Spinal cord (tissue), 10 donors: ENCODE results near the gene BAHD1. TPM values are rescaled to one million over a fixed set of nuclear protein-coding genes. Genes with fewer than 3 reads are reported as not detected.

Experiments
- DNase-seq, 6 donors: peaks; one replicate each; pipeline versions ENCODE4 v3.0.0 to v3.0.0-alpha.2; 2013 to 2015; ENCODE audit warnings: low spot score in 6 of 6, low read depth in 4 of 6
- H3K27ac ChIP-seq: one replicate; pipeline ENCODE4 v1.5.1; 2013; ENCODE audit warnings: low read depth, low read length, control low read depth
- H3K27me3 ChIP-seq: one replicate; pipeline ENCODE4 v1.6.1; 2013; ENCODE audit warnings: low read length; ENCODE audit not compliant: control insufficient read depth, insufficient read depth
- H3K36me3 ChIP-seq: one replicate; pipeline ENCODE4 v1.6.1; 2013; ENCODE audit warnings: low read length; ENCODE audit not compliant: control insufficient read depth, insufficient read depth
- H3K4me1 ChIP-seq: one replicate; pipeline ENCODE4 v1.6.1; 2013; ENCODE audit warnings: low read length; ENCODE audit not compliant: control insufficient read depth, insufficient read depth
- H3K4me3 ChIP-seq: one replicate; pipeline ENCODE4 v1.5.1; 2013; ENCODE audit warnings: low read depth, low read length, control low read depth
- H3K9me3 ChIP-seq: one replicate; pipeline ENCODE4 v1.6.1; 2013; ENCODE audit warnings: low read length; ENCODE audit not compliant: control insufficient read depth, insufficient read depth
- WGBS: methylation state at CpG from one replicate; pipeline ENCODE4 v1.1.5; 2013; ENCODE audit warnings: missing lambda C conversion rate; ENCODE audit not compliant: insufficient coverage; 5-methylcytosine and 5-hydroxymethylcytosine counted together
- polyA plus RNA-seq, 2 donors: library from polyadenylated mRNA; unstranded; fragments of 120-200 nt; gene quantifications; one replicate each; pipeline ENCODE4 v1.2.1, GENCODE V29; 2013; ENCODE audit not compliant: insufficient read length in 2 of 2
- total RNA-seq, 2 donors: library from RNA; depleted of rRNA in 1 of 2; stranded (reverse); fragments of 120-200 nt in 1 of 2; fragments of >200 nt in 1 of 2; gene quantifications; one replicate each; pipeline versions ENCODE4 v1.2.3 to v1.2.4, GENCODE V29; 2013 to 2014
- donor health status: healthy.

BAHD1 gene
- total and polyA plus RNA-seq, 4 donors, result 6.2 to 25.3 (median 18.7) TPM

DNA sequence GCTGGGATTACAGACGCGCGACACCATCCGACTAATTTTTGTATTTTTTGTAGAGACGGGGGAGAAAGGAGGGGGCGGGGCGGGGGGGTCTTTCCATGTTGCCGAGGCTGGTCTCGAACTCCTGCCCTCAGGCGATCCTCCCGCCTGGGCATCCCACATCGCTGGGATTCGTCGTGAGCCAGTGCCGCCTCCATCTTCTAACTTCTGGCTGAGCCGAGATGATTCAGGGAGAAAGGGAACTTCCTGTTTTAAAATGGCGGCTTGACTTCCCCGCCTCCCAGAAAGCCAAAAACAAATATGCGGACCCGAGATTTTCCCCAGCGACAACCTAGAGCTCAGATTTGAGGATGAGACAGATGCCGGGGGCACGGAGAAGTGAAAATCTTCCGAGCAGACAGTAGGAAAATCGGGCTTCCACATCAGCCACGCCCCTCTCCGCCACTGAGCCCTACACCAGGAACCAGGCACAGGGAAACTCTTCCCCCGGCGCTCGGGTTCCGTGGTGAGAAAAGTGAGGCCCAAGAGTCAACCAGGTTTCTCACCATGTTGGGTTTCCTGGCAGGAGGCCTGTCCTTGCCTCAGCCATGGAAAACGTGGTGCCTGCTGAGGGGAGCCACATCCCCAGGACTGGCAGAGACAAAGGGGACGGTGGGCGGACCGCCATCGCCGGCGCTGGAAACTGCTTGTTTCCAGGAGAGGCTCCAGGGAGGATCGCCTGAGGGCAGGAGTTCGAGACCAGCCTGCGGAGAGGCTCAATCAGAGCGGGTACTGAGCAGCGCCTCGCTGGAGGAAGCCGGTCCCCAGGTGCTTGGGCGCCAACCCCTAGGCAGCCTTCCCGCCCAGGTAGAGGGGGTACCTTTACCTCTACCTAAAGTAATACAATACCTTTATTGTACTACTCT is 48.8 kb downstream of the BAHD1 start:
- H3K36me3 ChIP-seq, result no peaks in the 10 kb centered on the region
- H3K9me3 ChIP-seq, result no peaks in the 10 kb centered on the region
- no peak overlapping the region for H3K27ac ChIP-seq
- H3K4me3 ChIP-seq, result no peak overlapping the region
- WGBS, result 85% methylated on average over 34 of the region's 47 CpGs
- no peak for DNase-seq
- no peaks in the 10 kb centered on the region for H3K27me3 ChIP-seq
- H3K4me1 ChIP-seq, result no peaks in the 10 kb centered on the region

DNA sequence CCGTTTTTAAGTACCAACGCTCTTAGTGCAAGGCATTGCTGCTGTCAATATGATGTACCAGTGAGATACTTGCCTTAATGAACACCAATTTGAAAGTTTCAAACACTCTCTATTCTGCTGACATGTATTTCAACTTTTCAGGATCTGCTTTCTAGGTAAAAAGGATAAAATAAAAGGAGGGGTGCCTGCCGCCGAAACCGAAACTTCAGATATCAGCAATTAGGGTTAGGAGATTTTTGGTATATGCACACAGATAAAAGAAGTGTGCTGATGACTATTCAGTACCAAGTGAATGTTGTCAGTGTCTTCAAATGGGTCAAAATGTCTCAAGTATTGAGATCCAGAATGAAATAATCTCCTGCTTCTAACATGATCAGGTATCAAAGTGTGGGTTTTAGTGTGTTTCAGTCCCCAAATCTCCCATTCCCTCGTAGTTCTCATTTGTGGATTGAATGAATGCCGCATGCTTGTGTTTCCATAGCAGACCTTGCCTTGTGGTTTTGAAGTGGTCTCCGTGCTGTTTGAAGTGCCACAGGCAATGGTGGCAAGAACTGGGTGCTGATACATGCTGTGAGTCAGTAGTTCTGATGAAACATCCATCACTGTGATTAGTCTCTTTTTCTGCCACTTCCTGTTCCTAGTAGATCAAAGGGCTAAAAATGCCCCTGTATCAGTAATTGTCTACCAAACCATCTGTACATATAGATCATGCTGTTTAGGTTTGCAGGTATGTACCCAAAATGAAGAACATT is 52.5 kb downstream of the BAHD1 start:
- 91% methylated on average over 6 of the region's 8 CpGs for WGBS
- no peaks in the 10 kb centered on the region for H3K27me3 ChIP-seq
- no peak for DNase-seq
- no peaks in the 10 kb centered on the region for H3K9me3 ChIP-seq
- H3K27ac ChIP-seq, result no peak overlapping the region
- no peaks in the 10 kb centered on the region for H3K36me3 ChIP-seq
- no peak overlapping the region for H3K4me3 ChIP-seq
- H3K4me1 ChIP-seq, result no peaks in the 10 kb centered on the region

GRCh38 chr15:40495516-40495915 is 54.8 kb downstream of the BAHD1 start:
- Histone ChIP-seq H3K36me3 (no peaks in the 10 kb centered on the region), H3K9me3 (no peaks in the 10 kb centered on the region), H3K4me3 (no peak overlapping the region), H3K27me3 (no peaks in the 10 kb centered on the region), H3K4me1 (no peaks in the 10 kb centered on the region), H3K27ac (no peak overlapping the region)
- DNase-seq, result no peak
- WGBS, result 87% methylated on average over 2 of the region's 2 CpGs

DNA sequence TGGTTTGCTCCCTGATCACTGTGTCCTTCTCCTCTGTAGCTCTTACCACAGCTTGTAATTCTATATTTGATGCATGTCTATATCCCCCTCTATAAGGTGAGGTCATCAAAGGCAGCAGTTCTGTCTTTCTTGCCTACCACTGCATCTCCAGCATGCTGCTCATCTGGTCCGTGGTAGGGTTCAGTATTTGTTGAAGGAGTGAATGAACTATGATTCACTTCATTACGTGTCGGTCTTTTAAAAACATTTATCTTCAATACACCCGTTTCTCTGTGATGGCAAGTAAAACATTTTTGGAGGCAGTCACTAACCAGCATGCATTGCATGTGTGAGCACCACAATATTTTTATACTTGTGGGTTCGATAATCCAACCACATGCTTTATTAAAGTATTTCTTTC is 57.7 kb downstream of the BAHD1 start:
- DNase-seq, result no peak
- Histone ChIP-seq H3K9me3 (no peaks in the 10 kb centered on the region), H3K36me3 (no peaks in the 10 kb centered on the region), H3K4me3 (no peak overlapping the region), H3K27ac (no peak overlapping the region), H3K4me1 (no peaks in the 10 kb centered on the region), H3K27me3 (no peaks in the 10 kb centered on the region)
- WGBS, result no CpG with 5 or more reads among the region's 5 CpGs

DNA sequence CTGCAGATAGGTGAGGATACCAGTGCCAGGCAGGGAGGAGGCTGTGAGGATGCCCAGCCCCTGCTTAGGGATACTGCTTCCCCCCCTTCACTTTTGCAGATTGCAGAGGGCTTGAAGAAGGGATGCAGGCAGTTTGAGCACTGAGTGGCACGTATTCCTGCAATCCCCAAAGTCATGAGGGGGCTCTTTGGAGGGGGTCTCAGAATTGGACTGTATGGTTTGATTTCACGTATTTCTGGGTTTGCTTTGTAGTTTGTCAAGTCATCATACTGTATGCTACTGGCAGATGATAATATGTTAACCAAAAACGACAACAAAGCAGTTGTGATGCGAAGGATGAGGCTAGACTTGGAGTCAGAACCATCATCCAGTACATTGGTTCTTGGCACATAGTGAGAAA is 58.1 kb downstream of the BAHD1 start:
- H3K4me3 ChIP-seq, result no peak overlapping the region
- H3K27me3 ChIP-seq, result no peaks in the 10 kb centered on the region
- H3K4me1 ChIP-seq, result no peaks in the 10 kb centered on the region
- H3K36me3 ChIP-seq, result no peaks in the 10 kb centered on the region
- no peak overlapping the region for H3K27ac ChIP-seq
- no peak for DNase-seq
- 62% methylated on average over 2 of the region's 4 CpGs for WGBS
- no peaks in the 10 kb centered on the region for H3K9me3 ChIP-seq

DNA sequence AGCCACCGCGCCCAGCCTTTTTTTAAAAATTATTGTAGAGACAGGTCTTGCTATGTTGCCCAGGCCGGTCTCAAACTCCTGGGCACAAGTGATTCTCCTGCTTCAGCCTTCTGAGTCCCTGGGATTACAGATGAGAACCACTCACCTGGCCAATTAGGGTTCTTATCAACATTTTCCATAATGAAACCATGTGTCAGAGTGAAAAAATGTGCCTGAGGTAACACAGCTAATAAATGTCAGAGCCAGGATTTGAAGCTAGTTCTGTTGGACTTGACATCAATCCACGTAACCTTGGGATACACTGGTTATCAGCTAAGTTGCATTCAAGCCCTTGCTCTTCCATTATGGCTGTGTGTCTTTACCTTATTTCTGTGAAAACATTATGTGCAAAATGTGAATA is 59.2 kb downstream of the BAHD1 start:
- Histone ChIP-seq H3K27ac (no peak overlapping the region), H3K36me3 (no peaks in the 10 kb centered on the region), H3K4me1 (no peaks in the 10 kb centered on the region), H3K9me3 (no peaks in the 10 kb centered on the region), H3K4me3 (no peak overlapping the region), H3K27me3 (no peaks in the 10 kb centered on the region)
- WGBS, result 50% methylated on average over 2 of the region's 4 CpGs
- no peak for DNase-seq

- Histone ChIP-seq H3K27me3 (no peaks in the 10 kb centered on the region), H3K9me3 (no peaks in the 10 kb centered on the region), H3K4me3 (no peak overlapping the region), H3K27ac (no peak overlapping the region), H3K36me3 (no peaks in the 10 kb centered on the region), H3K4me1 (no peaks in the 10 kb centered on the region)
- no peak for DNase-seq
- 92% methylated on average over 2 of the region's 4 CpGs for WGBS
Observed at GRCh38 chr15:40500568-40501330, 60.0 kb downstream of the BAHD1 start.

- Histone ChIP-seq H3K4me1 (no peaks in the 10 kb centered on the region), H3K27me3 (no peaks in the 10 kb centered on the region), H3K4me3 (no peak overlapping the region), H3K9me3 (no peaks in the 10 kb centered on the region), H3K27ac (no peak overlapping the region), H3K36me3 (no peaks in the 10 kb centered on the region)
- no CpG with 5 or more reads among the region's 6 CpGs for WGBS
- DNase-seq, result no peak
Observed at GRCh38 chr15:40501487-40501886, 60.7 kb downstream of the BAHD1 start.

GRCh38 chr15:40506964-40507571 is 66.3 kb downstream of the BAHD1 start:
- Histone ChIP-seq H3K27me3 (peaks cover 13% of the 10 kb centered on the region), H3K4me3 (peak overlapping the region; percentile 37), H3K36me3 (no peaks in the 10 kb centered on the region), H3K27ac (no peak overlapping the region), H3K9me3 (no peaks in the 10 kb centered on the region), H3K4me1 (peaks cover 18% of the 10 kb centered on the region)
- peak in 2 of 6 donors; percentile 72 to 84 for DNase-seq
- WGBS, result 5% methylated on average over 29 of the region's 30 CpGs
